DND-41 (cell line): ENCODE measurements around the gene RAD21L1.

Experiments used
- ATAC-seq: fragments of 200-7000 bp; cut with Tn5 transposase; 3 replicates; pipeline ENCODE4 v1.9.1; 2021; ENCODE audit warnings: low read depth; ENCODE audit not compliant: insufficient read depth
- DNase-seq: peaks from one replicate; pipeline ENCODE4 v3.0.0-alpha.2; 2020
- H2AFZ ChIP-seq: 2 replicates; pipeline ENCODE4 v1.6.0; 2012; ENCODE audit warnings: low read depth, low read length
- H3K27ac ChIP-seq: 2 replicates; pipeline ENCODE4 v1.5.1; 2012; ENCODE audit warnings: low read length, inconsistent platforms
- H3K27me3 ChIP-seq: fragments of 200-600 bp; sonication (generic); 2 replicates; pipeline ENCODE4 v1.6.0; 2012; ENCODE audit warnings: low read length, mild to moderate bottlenecking, inconsistent platforms; ENCODE audit not compliant: insufficient read depth, poor library complexity
- H3K36me3 ChIP-seq: 2 replicates; pipeline ENCODE4 v1.5.1; 2012; ENCODE audit warnings: low read length, inconsistent platforms; ENCODE audit not compliant: insufficient read depth
- H3K4me1 ChIP-seq: 2 replicates; pipeline ENCODE4 v1.5.1; 2012; ENCODE audit warnings: mild to moderate bottlenecking, low read length; ENCODE audit not compliant: insufficient read depth
- H3K4me2 ChIP-seq: 2 replicates; pipeline ENCODE4 v1.6.0; 2012; ENCODE audit warnings: mild to moderate bottlenecking, moderate library complexity, low read length, inconsistent platforms; ENCODE audit not compliant: insufficient read depth
- H3K4me3 ChIP-seq, 2 experiments: fragments of 200-600 bp in 1 of 2; shearing (Covaris generic) in 1 of 2; 2 replicates each; pipeline ENCODE4 v1.5.1; 2012 to 2016; ENCODE audit warnings: inconsistent platforms in 2 of 2, low read length in 2 of 2, mild to moderate bottlenecking in 2 of 2, low read depth in 1 of 2, moderate library complexity in 1 of 2
- H3K79me2 ChIP-seq: 2 replicates; pipeline ENCODE4 v1.6.0; 2012; ENCODE audit warnings: low read length, inconsistent platforms; ENCODE audit not compliant: insufficient read depth
- H3K9ac ChIP-seq: 2 replicates; pipeline ENCODE4 v1.6.0; 2012; ENCODE audit warnings: low read depth, mild to moderate bottlenecking, inconsistent platforms, low read length, moderate library complexity
- H3K9me3 ChIP-seq: 2 replicates; pipeline ENCODE4 v1.5.1; 2012; ENCODE audit warnings: low read length, moderate library complexity, mild to moderate bottlenecking, inconsistent platforms; ENCODE audit not compliant: insufficient read depth, severe bottlenecking
- H4K20me1 ChIP-seq: 2 replicates; pipeline ENCODE4 v1.6.0; 2012; ENCODE audit warnings: low read length; ENCODE audit not compliant: insufficient read depth
- CTCF ChIP-seq: IDR thresholded peaks from 2 replicates; pipeline ENCODE4 v1.5.1; 2012; ENCODE audit warnings: borderline replicate concordance, low read length, moderate library complexity, mild to moderate bottlenecking; ENCODE audit not compliant: poor library complexity, severe bottlenecking; ENCODE audit errors: extremely low read depth
- EZH2 ChIP-seq: IDR thresholded peaks from 3 replicates; pipeline ENCODE4 v1.6.1; 2012; ENCODE audit warnings: borderline replicate concordance, low read depth, mild to moderate bottlenecking, moderate library complexity, low read length, inconsistent platforms; ENCODE audit not compliant: severe bottlenecking

The RAD21L1 gene

GRCh38 chr20:1277529-1278322 is 51.9 kb downstream of the RAD21L1 start:
- no peaks in the 10 kb centered on the region for H3K9me3 ChIP-seq
- TF ChIP-seq CTCF, result no peak
- no peak for TF ChIP-seq EZH2
- no peaks in the 10 kb centered on the region for H3K4me1 ChIP-seq
- H4K20me1 ChIP-seq, result peaks cover 2% of the 10 kb centered on the region; the same call in 1 of the 2 replicates
- no peak overlapping the region for H3K27ac ChIP-seq
- no peak overlapping the region for H3K4me2 ChIP-seq
- peaks cover 16% of the 10 kb centered on the region for H3K27me3 ChIP-seq
- ATAC-seq, result no peak
- DNase-seq, result no peak
- H3K79me2 ChIP-seq, result no peaks in the 10 kb centered on the region
- no peak overlapping the region for H3K9ac ChIP-seq
- no peak overlapping the region for H2AFZ ChIP-seq
- H3K36me3 ChIP-seq, result no peaks in the 10 kb centered on the region
- H3K4me3 ChIP-seq, result no peak overlapping the region

- no peak for DNase-seq
- TF ChIP-seq EZH2 (no peak), CTCF (no peak)
- H3K9ac ChIP-seq, result no peak overlapping the region
These were observed 53.1 kb downstream of the RAD21L1 start for GRCh38 chr20:1278993-1279392.

GRCh38 chr20:1280195-1281102 is 54.6 kb downstream of the RAD21L1 start:
- no peak overlapping the region for H2AFZ ChIP-seq
- no peaks in the 10 kb centered on the region for H3K36me3 ChIP-seq
- H3K4me2 ChIP-seq, result no peak overlapping the region
- peaks cover 2% of the 10 kb centered on the region; the same call in 1 of the 2 replicates for H4K20me1 ChIP-seq
- TF ChIP-seq EZH2 (no peak), CTCF (no peak)
- no peak overlapping the region for H3K9ac ChIP-seq
- no peak overlapping the region for H3K27ac ChIP-seq
- no peaks in the 10 kb centered on the region for H3K9me3 ChIP-seq
- no peak for ATAC-seq
- H3K27me3 ChIP-seq, result peaks cover 30% of the 10 kb centered on the region
- no peak for DNase-seq
- no peaks in the 10 kb centered on the region for H3K4me1 ChIP-seq
- H3K79me2 ChIP-seq, result no peaks in the 10 kb centered on the region
- H3K4me3 ChIP-seq, result no peak overlapping the region

More at GRCh38 chr20:1278993-1279392, 53.1 kb downstream of the RAD21L1 start:
- Histone ChIP-seq H3K79me2 (no peaks in the 10 kb centered on the region), H3K27ac (no peak overlapping the region), H3K4me3 (no peak overlapping the region), H3K27me3 (peaks cover 22% of the 10 kb centered on the region), H4K20me1 (peaks cover 2% of the 10 kb centered on the region; the same call in 1 of the 2 replicates), H3K4me2 (no peak overlapping the region), H3K4me1 (no peaks in the 10 kb centered on the region), H2AFZ (no peak overlapping the region), H3K36me3 (no peaks in the 10 kb centered on the region), H3K9me3 (no peaks in the 10 kb centered on the region)
- ATAC-seq, result no peak
